WERI-Rb-1 (cell line): ENCODE results near the gene ANKRD1.

Source experiments
- DNase-seq: peaks from one replicate; pipeline ENCODE4 v3.0.0-alpha.2; 2020
- H3K27ac ChIP-seq: fragments of 250-450 bp; sonication (Bioruptor Pico); 2 replicates; pipeline ENCODE4 v1.5.1; 2020; ENCODE audit warnings: mild to moderate bottlenecking, moderate library complexity
- H3K27me3 ChIP-seq: fragments of 250-450 bp; sonication (Bioruptor Pico); 2 replicates; pipeline ENCODE4 v1.5.1; 2021; ENCODE audit warnings: mild to moderate bottlenecking, low read depth, moderate library complexity; ENCODE audit not compliant: insufficient read depth, severe bottlenecking
- H3K36me3 ChIP-seq: fragments of 250-450 bp; sonication (Bioruptor Pico); 2 replicates; pipeline ENCODE4 v1.5.1; 2020; ENCODE audit warnings: mild to moderate bottlenecking, moderate library complexity
- H3K4me3 ChIP-seq: 2 replicates; pipeline ENCODE4 v1.5.1; 2011; ENCODE audit warnings: low read depth, mild to moderate bottlenecking, control low read depth, low read length
- H3K9me3 ChIP-seq: fragments of 250-450 bp; sonication (Bioruptor Pico); 2 replicates; pipeline ENCODE4 v1.5.1; 2021; ENCODE audit warnings: mild to moderate bottlenecking, moderate library complexity; ENCODE audit not compliant: severe bottlenecking
- CTCF ChIP-seq: IDR thresholded peaks from 2 replicates; pipeline ENCODE4 v1.5.1; 2011; ENCODE audit warnings: low read depth, mild to moderate bottlenecking, control low read depth, inconsistent platforms, low read length

The ANKRD1 gene

GRCh38 chr10:90920986-90921666 is at the start of gene ANKRD1:
Gene ANKRD1 (minus strand): TSS chr10:90921087. CDS start chr10:90921027, 60 bp downstream.
- Histone ChIP-seq H3K4me3 (no peak within 1 kb of the TSS), H3K9me3 (no peaks in the 10 kb centered on the region), H3K27me3 (no peaks in the 10 kb centered on the region), H3K36me3 (no peaks in the 10 kb centered on the region), H3K27ac (no peak within 1 kb of the TSS)
- TF ChIP-seq CTCF = no peak
- DNase-seq = no peak

- H3K4me3 ChIP-seq = no peak overlapping the region
- H3K9me3 ChIP-seq = no peaks in the 10 kb centered on the region
- H3K36me3 ChIP-seq = no peaks in the 10 kb centered on the region
- H3K27ac ChIP-seq = no peak overlapping the region
- no peak for TF ChIP-seq CTCF
- no peak for DNase-seq
- no peaks in the 10 kb centered on the region for H3K27me3 ChIP-seq
These were observed 49.2 kb upstream of the ANKRD1 start for GRCh38 chr10:90969947-90970673.

GRCh38 chr10:90969121-90969534 is 48.2 kb upstream of the ANKRD1 start:
- Histone ChIP-seq H3K36me3 (no peaks in the 10 kb centered on the region), H3K27me3 (no peaks in the 10 kb centered on the region), H3K9me3 (no peaks in the 10 kb centered on the region), H3K27ac (no peak overlapping the region), H3K4me3 (no peak overlapping the region)
- DNase-seq = no peak
- no peak for TF ChIP-seq CTCF

- Histone ChIP-seq H3K27ac (no peak overlapping the region), H3K9me3 (no peaks in the 10 kb centered on the region), H3K4me3 (no peak overlapping the region), H3K27me3 (no peaks in the 10 kb centered on the region), H3K36me3 (no peaks in the 10 kb centered on the region)
- no peak for DNase-seq
- no peak for TF ChIP-seq CTCF
These were observed 47.6 kb upstream of the ANKRD1 start for GRCh38 chr10:90968328-90969081.

GRCh38 chr10:90967865-90968264 is 47.0 kb upstream of the ANKRD1 start:
- no peaks in the 10 kb centered on the region for H3K9me3 ChIP-seq
- no peak overlapping the region for H3K4me3 ChIP-seq
- no peak for TF ChIP-seq CTCF
- H3K27me3 ChIP-seq = no peaks in the 10 kb centered on the region
- no peak for DNase-seq
- no peak overlapping the region for H3K27ac ChIP-seq
- H3K36me3 ChIP-seq = no peaks in the 10 kb centered on the region
